Activated T-helper 2 cell treated with anti-CD3 and anti-CD28 coated beads, Interferon-gamma antibody, Interleukin-2, Interleukin-4, amounts not matched to agents 10 μg/mL and 5 μg/mL and 100 μg/mL, durations not matched to agents 14 hours and 24 hours and 36 hours (primary cell): ENCODE data around the gene UCHL5. TPM values are rescaled to one million over a fixed set of nuclear protein-coding genes. Genes with fewer than 3 reads are reported as not detected.
A peak's percentile ranks its signal among the peaks of the same experiment; 100 is the strongest.
"Not testable (repeated sequence)": the region's sequence is repeated elsewhere in the genome, so short reads cannot be mapped to it uniquely, and the experiment has no call there.

Source experiments
- DNase-seq: peaks from one replicate; pipeline ENCODE4 v3.0.0; 2021; ENCODE audit warnings: low spot score
- H3K27ac Mint-ChIP-seq: one replicate; pipeline ENCODE4 v1.8.0; 2021; ENCODE audit warnings: mixed read lengths
- H3K27me3 Mint-ChIP-seq: one replicate; pipeline ENCODE4 v1.8.0; 2021; ENCODE audit warnings: low read depth, mixed read lengths
- H3K36me3 Mint-ChIP-seq: one replicate; pipeline ENCODE4 v1.8.0; 2021; ENCODE audit warnings: low read depth, mixed read lengths
- H3K4me1 Mint-ChIP-seq: one replicate; pipeline ENCODE4 v1.8.0; 2021; ENCODE audit warnings: low read depth, mixed read lengths
- H3K4me3 Mint-ChIP-seq: one replicate; pipeline ENCODE4 v1.8.0; 2021; ENCODE audit warnings: low read depth, mild to moderate bottlenecking, moderate library complexity, mixed read lengths
- H3K9me3 Mint-ChIP-seq: one replicate; pipeline ENCODE4 v1.8.0; 2021; ENCODE audit warnings: mixed read lengths
- intact Hi-C: fragments of 100-400 bp; cut with micrococcal nuclease; formaldehyde crosslinking; loops from one replicate; pipeline ENCODE4 v1.15.1; 2023
- total RNA-seq: library from RNA; stranded (reverse); gene quantifications from 2 replicates; pipeline ENCODE4 v1.2.3, GENCODE V29; 2022

The UCHL5 gene
- total RNA-seq, 1 donor from 2014 or later = 77.6 TPM

DNA sequence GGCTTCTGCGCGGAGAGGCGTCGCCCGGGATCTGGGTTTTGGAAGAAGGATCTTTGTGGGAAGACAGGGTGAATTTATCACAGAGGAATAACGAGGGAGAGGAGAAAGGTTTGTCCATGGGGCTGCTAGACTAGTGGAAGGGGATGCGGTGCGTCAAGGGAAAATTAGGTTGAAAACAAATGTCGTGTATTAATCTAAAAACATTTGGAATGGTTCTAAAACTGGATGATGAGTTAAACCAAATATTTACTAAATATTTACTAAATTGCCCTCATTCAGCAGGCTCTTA, 899 bp upstream of the UCHL5 start:
- H3K27ac Mint-ChIP-seq = peak overlapping the region; percentile 99
- H3K36me3 Mint-ChIP-seq = peaks cover 43% of the 10 kb centered on the region
- H3K9me3 Mint-ChIP-seq = no peaks in the 10 kb centered on the region
- peaks cover 45% of the 10 kb centered on the region for H3K4me1 Mint-ChIP-seq
- intact Hi-C loops = no loop called here
- no peak for DNase-seq
- no peaks in the 10 kb centered on the region for H3K27me3 Mint-ChIP-seq
- peak overlapping the region; percentile 98 for H3K4me3 Mint-ChIP-seq

DNA sequence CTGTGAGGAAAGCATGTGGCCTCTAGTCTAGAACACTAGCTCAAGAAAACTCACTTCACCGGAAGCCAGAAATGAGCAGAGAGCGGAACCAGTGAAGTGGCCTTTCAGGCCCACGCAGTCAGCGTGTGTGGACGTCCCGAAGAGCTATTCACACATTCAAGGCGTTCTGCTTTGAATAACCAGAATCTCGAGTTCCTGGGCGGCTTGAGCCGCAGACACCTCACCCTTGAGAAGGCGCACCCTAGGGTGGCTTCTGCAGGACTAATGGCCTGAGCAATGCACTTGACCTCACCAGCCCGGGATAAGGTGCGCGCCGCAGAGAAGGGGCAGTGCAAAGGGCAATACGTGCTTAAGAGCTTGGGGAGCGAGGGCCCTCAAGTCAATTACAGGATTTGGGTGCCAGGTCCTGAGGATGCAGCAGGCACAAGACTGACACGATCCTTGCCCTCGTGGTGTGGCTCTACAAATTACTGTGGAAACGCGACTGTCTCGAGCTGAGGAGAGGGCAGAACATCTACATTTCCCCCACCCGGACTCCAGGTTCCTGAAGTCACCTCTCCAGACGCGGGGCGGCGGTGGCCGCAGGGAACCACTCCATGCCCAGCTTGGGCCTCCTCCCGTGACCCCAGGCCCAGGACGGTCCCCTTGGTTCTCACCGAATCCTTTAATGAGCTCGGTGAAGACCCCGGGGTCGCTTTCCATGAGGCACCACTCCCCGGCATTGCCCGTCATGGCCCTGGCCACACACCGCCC, 455 bp downstream of the UCHL5 start:
- peaks cover 43% of the 10 kb centered on the region for H3K36me3 Mint-ChIP-seq
- peaks cover 42% of the 10 kb centered on the region for H3K4me1 Mint-ChIP-seq
- peak; percentile 46 for DNase-seq
- H3K4me3 Mint-ChIP-seq = peak overlapping the region; percentile 98
- H3K27me3 Mint-ChIP-seq = no peaks in the 10 kb centered on the region
- intact Hi-C loops = loop anchor here (1.0 to 5.0 kb wide), 6 partner anchors 47 to 643 kb away; partner anchors contain the start of genes CDC73, GLRX2 and RGS2
- peak overlapping the region; percentile 99 for H3K27ac Mint-ChIP-seq
- no peaks in the 10 kb centered on the region for H3K9me3 Mint-ChIP-seq

DNA sequence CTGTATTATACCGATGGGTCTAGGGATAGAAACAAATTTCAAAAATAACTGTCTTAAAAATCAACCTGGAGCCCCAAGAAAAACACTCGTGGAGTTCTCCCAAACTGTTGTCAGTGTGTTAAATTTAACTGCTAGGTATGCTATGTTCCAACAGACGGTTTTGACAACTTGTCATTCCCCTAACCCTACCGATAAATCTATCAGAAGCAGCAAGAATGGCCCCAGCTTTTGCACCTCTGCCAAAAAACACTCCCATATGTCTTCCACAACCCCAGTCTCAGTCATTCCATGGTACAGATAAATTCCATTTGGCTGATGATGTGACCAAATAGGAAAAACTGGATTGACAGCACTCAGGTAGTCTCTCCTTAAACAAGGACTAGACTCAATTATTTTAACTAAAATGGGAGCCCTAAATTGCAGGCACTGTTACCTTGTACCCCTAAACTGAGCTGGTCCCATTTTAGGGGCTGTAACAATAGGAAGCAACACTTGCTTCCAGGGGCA, 4.9 kb downstream of the UCHL5 start:
- no peaks in the 10 kb centered on the region for H3K27me3 Mint-ChIP-seq
- H3K4me1 Mint-ChIP-seq = peaks cover 33% of the 10 kb centered on the region
- no peak for DNase-seq
- no peak overlapping the region for H3K4me3 Mint-ChIP-seq
- peaks cover 33% of the 10 kb centered on the region for H3K36me3 Mint-ChIP-seq
- intact Hi-C loops = no loop called here
- H3K27ac Mint-ChIP-seq = no peak overlapping the region
- H3K9me3 Mint-ChIP-seq = no peaks in the 10 kb centered on the region

DNA sequence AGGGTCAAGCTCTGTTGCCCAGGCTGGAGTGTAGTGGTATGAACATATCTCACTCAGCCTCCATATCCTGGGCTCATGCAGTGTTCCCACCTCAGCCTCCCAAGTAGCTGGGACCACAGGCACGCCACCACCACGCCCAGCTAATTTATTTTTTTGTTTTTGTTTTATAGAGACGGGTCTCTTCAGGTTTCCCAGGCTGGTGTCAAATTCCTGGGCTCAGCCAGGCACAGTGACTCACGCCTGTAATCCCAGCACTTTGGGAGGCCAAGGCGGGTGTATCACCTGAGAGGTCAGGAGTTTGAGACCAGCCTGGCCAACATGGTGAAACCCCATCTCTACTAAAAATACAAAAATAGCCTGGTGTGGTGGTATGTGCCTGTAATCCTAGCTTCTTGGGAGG, 10.2 kb downstream of the UCHL5 start:
- H3K27me3 Mint-ChIP-seq, H3K9me3 Mint-ChIP-seq, H3K27ac Mint-ChIP-seq, intact Hi-C loops, DNase-seq, H3K4me3 Mint-ChIP-seq: not testable (repeated sequence)
- Mint-ChIP-seq H3K36me3 (peaks cover 40% of the 10 kb centered on the region), H3K4me1 (peaks cover 15% of the 10 kb centered on the region)

DNA sequence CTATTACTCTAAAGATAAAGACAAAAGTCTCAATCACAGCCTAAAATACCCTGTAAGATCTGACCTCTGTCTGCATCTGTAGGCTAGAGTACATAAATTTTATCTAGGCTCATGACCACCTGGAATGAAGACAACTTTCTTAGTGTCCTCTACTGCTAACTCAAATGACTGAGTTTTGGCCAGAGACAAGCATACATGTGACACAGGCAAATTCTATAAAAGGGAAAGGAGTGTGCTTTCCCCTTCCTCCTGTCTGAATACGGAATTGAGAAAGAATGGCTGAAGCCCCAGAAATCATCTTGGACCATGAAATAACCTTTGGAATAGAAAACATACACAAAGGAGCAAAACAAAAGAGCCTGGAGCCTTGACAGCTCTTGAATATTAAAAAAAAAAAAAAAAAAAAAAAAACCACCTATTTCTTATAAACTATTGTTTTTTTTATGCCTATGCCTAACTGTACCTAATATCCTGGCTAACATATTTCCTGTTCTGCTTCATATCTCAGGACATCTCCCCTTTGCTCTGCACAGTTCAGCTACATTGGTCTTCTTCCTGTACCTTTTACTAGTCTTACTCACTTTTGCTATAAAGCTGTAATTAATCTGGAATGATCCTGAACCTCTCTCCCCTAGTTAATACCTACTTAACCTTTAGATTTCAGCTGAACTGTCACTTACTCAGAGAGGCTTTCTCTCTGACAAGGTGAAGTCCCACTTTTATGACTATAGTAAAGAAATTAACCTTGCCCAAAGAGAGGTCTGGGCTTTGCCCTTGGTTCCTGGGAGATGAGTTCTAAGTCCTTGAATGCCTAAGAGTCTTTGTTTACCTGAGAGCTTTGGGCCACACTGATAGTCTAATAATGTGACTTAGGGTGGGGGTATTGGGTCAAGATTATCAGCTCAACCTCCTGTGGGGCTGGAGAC, 16.1 kb downstream of the UCHL5 start:
- peak overlapping the region; percentile 35 for H3K27ac Mint-ChIP-seq

DNA sequence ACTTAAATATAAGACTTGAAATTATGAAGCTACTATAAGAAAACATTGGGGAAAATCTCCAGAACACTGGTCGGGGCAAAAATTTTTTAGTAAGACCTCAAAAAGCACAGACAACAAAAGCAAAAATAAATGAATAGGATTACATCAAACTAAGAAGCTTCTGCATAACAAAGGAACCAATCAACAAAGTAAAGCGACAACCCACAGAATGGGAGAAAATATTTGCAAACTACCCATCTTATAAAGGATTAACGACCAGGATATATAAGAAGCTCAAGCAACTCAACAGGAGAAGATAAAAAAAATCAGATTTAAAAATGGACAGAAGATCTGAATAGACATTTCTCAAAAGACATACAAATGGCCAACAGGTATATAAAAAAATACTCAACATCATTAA, 19.1 kb downstream of the UCHL5 start:
- peaks cover 51% of the 10 kb centered on the region for H3K36me3 Mint-ChIP-seq
- H3K4me1 Mint-ChIP-seq = peaks cover 16% of the 10 kb centered on the region
- H3K27me3 Mint-ChIP-seq = no peaks in the 10 kb centered on the region
- no peak overlapping the region for H3K4me3 Mint-ChIP-seq
- intact Hi-C loops = no loop called here
- no peak for DNase-seq
- H3K9me3 Mint-ChIP-seq = no peaks in the 10 kb centered on the region
- H3K27ac Mint-ChIP-seq = no peak overlapping the region

More for the DNA sequence above, 16.1 kb downstream of the UCHL5 start:
- intact Hi-C loops = no loop called here
- Mint-ChIP-seq H3K4me3 (no peak overlapping the region), H3K9me3 (no peaks in the 10 kb centered on the region), H3K4me1 (peaks cover 7% of the 10 kb centered on the region), H3K27me3 (no peaks in the 10 kb centered on the region), H3K36me3 (peaks cover 50% of the 10 kb centered on the region)
- no peak for DNase-seq

DNA sequence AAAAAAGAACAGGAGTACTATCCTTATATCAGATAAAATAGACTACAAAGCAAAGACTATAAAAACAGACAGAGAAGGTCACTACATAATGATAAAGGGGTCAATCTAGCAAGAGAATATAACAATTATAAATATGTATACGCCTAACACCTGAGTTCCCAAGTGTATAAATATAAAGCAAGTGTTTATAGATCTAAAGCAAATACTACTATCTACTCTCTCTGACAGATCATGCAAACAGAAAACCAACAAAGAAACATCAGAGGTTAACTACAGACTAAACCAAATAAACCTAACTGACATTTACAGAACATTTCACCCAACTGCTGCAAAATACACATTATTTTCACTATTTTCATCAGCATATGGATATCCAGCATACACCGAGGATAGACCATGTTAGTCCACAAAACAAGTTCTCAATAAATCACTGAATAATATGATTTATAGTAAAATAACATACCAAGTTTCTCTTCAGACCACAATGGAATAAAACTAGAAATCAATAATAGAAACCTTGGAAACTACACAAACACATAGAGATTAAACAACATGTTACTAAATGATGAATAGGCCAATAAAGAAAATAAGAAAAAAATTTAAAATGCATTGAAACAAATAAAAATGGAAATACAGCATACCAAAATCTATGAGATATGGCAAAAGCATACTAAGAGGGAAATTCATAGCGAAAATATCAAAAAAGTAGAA, 22.7 kb downstream of the UCHL5 start:
- no peaks in the 10 kb centered on the region for H3K27me3 Mint-ChIP-seq
- no peaks in the 10 kb centered on the region for H3K9me3 Mint-ChIP-seq
- peaks cover 42% of the 10 kb centered on the region for H3K36me3 Mint-ChIP-seq
- no peak for DNase-seq
- H3K4me1 Mint-ChIP-seq = peaks cover 20% of the 10 kb centered on the region
- no peak overlapping the region for H3K27ac Mint-ChIP-seq
- intact Hi-C loops = no loop called here
- no peak overlapping the region for H3K4me3 Mint-ChIP-seq

DNA sequence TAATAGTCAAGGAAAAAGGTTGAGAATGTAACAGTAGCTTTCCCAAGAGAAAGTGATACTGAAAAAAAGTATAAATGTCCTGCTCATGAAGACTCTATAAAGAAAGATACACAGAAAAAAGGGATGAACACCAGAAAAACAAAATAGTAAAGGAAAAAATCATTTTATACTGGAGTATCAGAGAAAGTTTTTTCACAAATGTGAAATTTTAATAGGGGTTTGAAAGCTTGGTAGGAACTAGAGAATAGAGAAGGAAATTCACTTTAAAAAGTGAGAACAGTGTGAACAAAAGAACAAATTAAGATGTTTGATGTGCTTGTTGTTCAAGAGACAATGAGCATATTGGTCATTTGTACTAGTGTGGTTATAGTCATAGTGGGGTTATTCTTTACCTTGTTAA, 25.6 kb downstream of the UCHL5 start:
- H3K4me1 Mint-ChIP-seq = peaks cover 20% of the 10 kb centered on the region
- intact Hi-C loops = loop anchor here (5.0 kb wide), 2 partner anchors 226 to 556 kb away; partner anchors contain the start of gene RGS2
- peaks cover 32% of the 10 kb centered on the region for H3K36me3 Mint-ChIP-seq
- no peak for DNase-seq
- no peak overlapping the region for H3K27ac Mint-ChIP-seq
- no peak overlapping the region for H3K4me3 Mint-ChIP-seq
- H3K27me3 Mint-ChIP-seq = no peaks in the 10 kb centered on the region
- H3K9me3 Mint-ChIP-seq = no peaks in the 10 kb centered on the region

DNA sequence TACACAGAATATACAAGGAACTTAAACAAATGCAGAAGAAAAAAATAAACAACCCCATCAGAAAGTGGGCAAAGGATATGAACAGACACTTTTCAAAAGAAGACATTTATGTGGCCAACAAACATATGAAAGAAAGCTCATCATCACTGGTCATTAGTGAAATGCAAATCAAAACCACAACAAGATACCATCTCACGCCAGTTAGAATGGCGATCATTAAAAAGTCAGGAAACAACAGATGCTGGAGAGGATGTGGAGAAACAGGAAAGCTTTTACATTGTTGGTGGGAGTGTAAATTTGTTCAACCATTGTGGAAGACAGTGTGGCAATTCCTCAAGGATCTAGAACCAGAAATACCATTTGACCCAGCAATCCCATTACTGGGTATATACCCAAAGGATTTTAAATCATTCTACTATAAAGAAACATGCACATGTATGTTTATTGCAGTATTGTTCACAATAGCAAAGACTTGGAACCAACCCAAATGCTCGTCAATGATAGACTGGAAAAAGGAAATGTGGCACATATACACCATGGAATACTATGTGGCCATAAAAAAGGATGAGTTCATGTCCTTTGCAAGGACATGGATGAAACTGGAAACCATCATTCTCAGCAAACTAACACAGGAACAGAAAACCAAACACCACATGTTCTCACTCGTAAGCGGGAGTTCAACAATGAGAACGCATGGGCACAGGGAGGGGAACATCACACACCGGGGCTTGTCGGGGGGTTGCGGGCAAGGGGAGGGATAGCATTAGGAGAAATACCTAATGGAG, 26.3 kb downstream of the UCHL5 start:
- not testable (repeated sequence) for H3K27ac Mint-ChIP-seq, DNase-seq, H3K27me3 Mint-ChIP-seq, H3K4me3 Mint-ChIP-seq, H3K9me3 Mint-ChIP-seq
- intact Hi-C loops = loop anchor here (5.0 kb wide), 2 partner anchors 226 to 556 kb away; partner anchors contain the start of gene RGS2
- H3K36me3 Mint-ChIP-seq = peaks cover 32% of the 10 kb centered on the region
- H3K4me1 Mint-ChIP-seq = peaks cover 20% of the 10 kb centered on the region

DNA sequence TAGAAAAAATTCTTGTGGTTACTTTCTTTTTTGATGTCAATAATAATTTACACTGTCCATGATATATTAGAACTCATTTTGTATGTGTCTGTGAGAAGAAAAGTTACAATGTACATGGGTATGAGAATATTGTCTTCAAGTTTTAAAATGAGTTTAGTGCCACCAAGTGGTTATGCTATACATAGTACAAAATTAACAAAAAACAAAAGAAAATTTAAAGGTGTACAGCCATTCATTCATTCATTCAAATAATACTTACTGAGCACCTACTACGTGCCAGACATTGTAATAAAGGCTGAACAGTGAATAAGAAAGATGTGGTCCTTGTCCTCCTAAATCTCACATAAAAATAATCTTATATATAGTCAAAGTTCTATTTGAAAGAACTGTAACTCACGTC, 27.7 kb downstream of the UCHL5 start:
- Mint-ChIP-seq H3K27me3 (no peaks in the 10 kb centered on the region), H3K4me1 (peaks cover 17% of the 10 kb centered on the region), H3K36me3 (peaks cover 23% of the 10 kb centered on the region), H3K9me3 (no peaks in the 10 kb centered on the region), H3K27ac (no peak overlapping the region), H3K4me3 (no peak overlapping the region)
- intact Hi-C loops = loop anchor here (5.0 kb wide), 2 partner anchors 224 to 554 kb away; partner anchors contain the start of gene RGS2
- DNase-seq = no peak

DNA sequence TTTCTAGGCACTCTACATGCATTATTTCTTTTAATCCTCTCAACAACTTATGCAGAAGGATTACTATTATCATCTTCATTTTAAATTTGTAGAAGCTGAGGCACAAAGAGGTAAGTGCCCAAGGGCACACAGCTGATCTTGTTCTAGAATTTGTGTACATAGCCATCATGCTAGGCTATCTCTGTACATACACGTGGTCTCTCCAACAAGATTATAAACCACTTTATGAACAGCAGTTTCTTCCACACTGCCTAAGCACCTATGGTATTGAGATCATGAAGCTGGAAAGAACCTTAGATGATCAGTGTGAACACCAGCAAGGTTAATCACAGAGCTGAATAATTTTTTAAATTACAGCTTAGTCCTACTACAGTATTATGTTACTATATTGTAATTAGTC, 28.9 kb downstream of the UCHL5 start:
- Mint-ChIP-seq H3K9me3 (no peaks in the 10 kb centered on the region), H3K36me3 (peaks cover 25% of the 10 kb centered on the region), H3K27me3 (no peaks in the 10 kb centered on the region), H3K4me3 (no peak overlapping the region), H3K4me1 (peaks cover 13% of the 10 kb centered on the region), H3K27ac (no peak overlapping the region)
- no peak for DNase-seq
- intact Hi-C loops = loop anchor here (5.0 kb wide), 2 partner anchors 223 to 553 kb away; partner anchors contain the start of gene RGS2

DNA sequence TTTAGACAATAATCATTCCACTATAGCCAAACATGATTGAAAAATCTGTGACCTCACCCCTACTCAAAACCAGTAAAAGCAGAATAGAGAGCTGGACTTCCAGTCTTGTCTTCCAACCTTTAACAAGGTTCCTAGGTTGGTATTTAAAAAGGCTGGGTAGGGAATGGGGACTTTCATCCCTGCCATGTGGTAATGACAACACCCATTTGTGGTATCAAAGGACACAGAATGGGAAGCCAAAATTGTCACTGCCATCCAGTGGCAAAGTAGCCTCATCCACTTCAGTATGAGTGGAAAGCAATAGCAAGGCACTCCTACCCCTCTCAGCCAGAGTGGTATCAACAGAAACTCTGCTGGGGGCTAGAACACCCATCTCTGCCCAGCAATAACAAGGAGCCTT, 33.9 kb downstream of the UCHL5 start:
- H3K9me3 Mint-ChIP-seq = no peaks in the 10 kb centered on the region
- DNase-seq = no peak
- H3K4me1 Mint-ChIP-seq = peaks cover 2% of the 10 kb centered on the region
- H3K27ac Mint-ChIP-seq = no peak overlapping the region
- no peak overlapping the region for H3K4me3 Mint-ChIP-seq
- peaks cover 29% of the 10 kb centered on the region for H3K36me3 Mint-ChIP-seq
- no peaks in the 10 kb centered on the region for H3K27me3 Mint-ChIP-seq
- intact Hi-C loops = no loop called here
